K562 (cell line): ENCODE data around the gene HOXB5. TPM values are rescaled to one million over a fixed set of nuclear protein-coding genes. Genes with fewer than 3 reads are reported as not detected.

Source experiments
- ATAC-seq: fragments of 200-7000 bp; cut with Tn5 transposase; 3 replicates; pipeline ENCODE4 v1.9.1; 2020; ENCODE audit warnings: moderate library complexity
- BruUV-seq: library from RNA; stranded (reverse); fragments of 400-500 nt; replicated peaks from 2 replicates; lab custom pipeline; 2021; lab: Mats Ljungman, UMichigan
- CTCF ChIA-PET: fragments of 300-600 bp; formaldehyde crosslinking; extraction: SDS; loops from one replicate; lab custom pipeline; 2021; ENCODE audit warnings: low intra/inter-chr PET ratio; lab: Yijun Ruan, JAX
- POLR2A ChIA-PET: fragments of 300-600, 350-650 bp; sonication (Branson Sonifier 250); formaldehyde crosslinking; extraction: SDS; loops from one replicate; lab custom pipeline; 2021; ENCODE audit warnings: antibody characterized with exemption, inconsistent platforms; lab: Yijun Ruan, JAX
- DNase-seq, 4 experiments: peaks; one replicate each; pipeline versions ENCODE4 v3.0.0 to v3.0.0-alpha.2; 2011 to 2018; ENCODE audit warnings: low spot score in 3 of 4, mixed read lengths in 3 of 4; ENCODE audit errors: extremely low read depth in 1 of 4
- FAIRE-seq: peaks from 2 replicates; lab custom pipeline; 2011; peaks lifted over from hg19 to GRCh38; lab: Jason Lieb, UNC
- H2AFZ ChIP-seq: 2 replicates; pipeline ENCODE4 v1.6.0; 2011; ENCODE audit warnings: low read depth, low read length, control low read depth, inconsistent platforms
- H3K27ac ChIP-seq: fragments of 200-600 bp; 3 replicates; pipeline ENCODE4 v1.8.0; 2011; ENCODE audit warnings: low read depth, mild to moderate bottlenecking, control low read depth, inconsistent platforms, low read length, moderate library complexity, mixed read lengths; ENCODE audit errors: extremely low read depth
- H3K27me3 ChIP-seq, 2 experiments: fragments of 300-600 bp in 1 of 2; 2 replicates in 1 of 2; 3 replicates in 1 of 2; pipeline versions ENCODE4 v1.6.0 to v1.8.0; 2011; ENCODE audit warnings: inconsistent platforms in 2 of 2, low read length in 2 of 2, mild to moderate bottlenecking in 1 of 2, mixed read lengths in 1 of 2, moderate library complexity in 1 of 2; ENCODE audit not compliant: control insufficient read depth in 2 of 2, insufficient read depth in 2 of 2
- H3K36me3 ChIP-seq: fragments of 300-600 bp; 3 replicates; pipeline ENCODE4 v1.8.0; 2011; ENCODE audit warnings: mild to moderate bottlenecking, low read length, inconsistent platforms; ENCODE audit not compliant: control insufficient read depth, insufficient read depth
- H3K4me1 ChIP-seq, 2 experiments: fragments of 200-600 bp in 1 of 2; replicated peaks in 1 of 2; 2 replicates in 1 of 2; 3 replicates in 1 of 2; pipeline versions ENCODE4 v1.5.1 to v1.8.0; 2011; ENCODE audit warnings: inconsistent platforms in 2 of 2, low read length in 2 of 2, mild to moderate bottlenecking in 1 of 2, mixed read lengths in 1 of 2, moderate library complexity in 1 of 2; ENCODE audit not compliant: control insufficient read depth in 2 of 2, insufficient read depth in 2 of 2
- H3K4me2 ChIP-seq: 2 replicates; pipeline ENCODE4 v1.6.1; 2011; ENCODE audit warnings: low read length, control low read depth, inconsistent platforms, mixed read lengths; ENCODE audit not compliant: insufficient read depth
- H3K4me3 ChIP-seq: fragments of 200-600 bp; sonication (generic), shearing (Covaris generic); 2 replicates; pipeline ENCODE4 v1.5.1; 2016; ENCODE audit warnings: control low read depth, inconsistent platforms
- H3K79me2 ChIP-seq: fragments of 200-600 bp; 3 replicates; pipeline ENCODE4 v1.8.0; 2011; ENCODE audit warnings: low read length, inconsistent platforms; ENCODE audit not compliant: control insufficient read depth, insufficient read depth
- H3K9ac ChIP-seq, 2 experiments: 2 replicates each; pipeline versions ENCODE4 v1.6.0 to v1.6.1; 2011; ENCODE audit warnings: low read depth in 2 of 2, low read length in 2 of 2, control low read depth in 1 of 2, inconsistent platforms in 1 of 2, mild to moderate bottlenecking in 1 of 2, mixed read lengths in 1 of 2; ENCODE audit not compliant: insufficient read depth in 1 of 2
- H3K9me1 ChIP-seq: one replicate; pipeline ENCODE4 v1.6.0; 2011; ENCODE audit warnings: inconsistent platforms, mild to moderate bottlenecking, low read length, moderate library complexity; ENCODE audit not compliant: control insufficient read depth, insufficient read depth
- H3K9me3 ChIP-seq: replicated peaks from 2 replicates; pipeline ENCODE4 v1.5.1; 2011; ENCODE audit warnings: low read depth, low read length, inconsistent platforms; ENCODE audit not compliant: control insufficient read depth, insufficient read depth
- H4K20me1 ChIP-seq: replicated peaks from 2 replicates; pipeline ENCODE4 v1.6.1; 2011; ENCODE audit warnings: low read length, inconsistent platforms, mixed read lengths; ENCODE audit not compliant: control insufficient read depth, insufficient read depth
- CBX8 ChIP-seq: fragments of 200-600 bp; sonication (generic); IDR thresholded peaks from 2 replicates; pipeline ENCODE4 v1.6.1; 2012; ENCODE audit warnings: borderline replicate concordance, mixed run types, low read depth, mild to moderate bottlenecking, moderate library complexity, mixed read lengths, low read length, control low read depth, inconsistent platforms; ENCODE audit not compliant: poor library complexity, severe bottlenecking; ENCODE audit errors: extremely low read depth
- E2F1 ChIP-seq: sonication (generic); formaldehyde crosslinking; IDR thresholded peaks from 2 replicates; pipeline ENCODE4 v1.8.1; 2023; ENCODE audit warnings: mild to moderate bottlenecking, missing genetic modification reagents, moderate library complexity
- HDGF ChIP-seq: fragments of 450-650 bp; IDR thresholded peaks from 2 replicates; pipeline ENCODE4 v1.6.1; 2016
- RBBP5 ChIP-seq: fragments of 200-600 bp; sonication (generic); IDR thresholded peaks from 2 replicates; pipeline ENCODE4 v1.6.1; 2012; ENCODE audit warnings: borderline replicate concordance, mild to moderate bottlenecking, low read length, control low read depth, inconsistent platforms; ENCODE audit not compliant: insufficient read depth, poor library complexity, severe bottlenecking
- REST ChIP-seq, 2 experiments: fragments of 450-650 bp; formaldehyde crosslinking in 1 of 2; IDR thresholded peaks; 2 replicates each; pipeline versions ENCODE4 v1.4.0 to v1.6.1; 2014 to 2020; ENCODE audit warnings: mild to moderate bottlenecking in 2 of 2, borderline replicate concordance in 1 of 2, low read depth in 1 of 2
- RUNX1 ChIP-seq: sonication (generic); IDR thresholded peaks from 2 replicates; pipeline ENCODE4 v1.6.1; 2016; ENCODE audit warnings: antibody characterized with exemption, low read depth
- SMARCB1 ChIP-seq: IDR thresholded peaks from 2 replicates; pipeline ENCODE4 v1.6.1; 2011; ENCODE audit warnings: improper control_type of control experiment, low read depth; ENCODE audit not compliant: insufficient read length
- TSC22D4 ChIP-seq: fragments of 450-650 bp; IDR thresholded peaks from 2 replicates; pipeline ENCODE4 v1.6.1; 2016; ENCODE audit warnings: missing genetic modification characterization, missing biosample characterization, control low read depth
- ZNF431 ChIP-seq: sonication (generic); formaldehyde crosslinking; IDR thresholded peaks from 2 replicates; pipeline ENCODE4 v1.8.0; 2022; ENCODE audit warnings: mild to moderate bottlenecking, missing genetic modification reagents
- WGBS: fragments of 100-300 bp; shearing (Covaris generic); methylation state at CpG from one replicate; pipeline ENCODE4 v1.1.6; 2016; ENCODE audit warnings: low coverage, mixed read lengths; ENCODE audit not compliant: insufficient coverage; ENCODE audit errors: missing lambda C conversion rate; 5-methylcytosine and 5-hydroxymethylcytosine counted together
- in situ Hi-C: fragments of 300-500 bp; cut with MboI; formaldehyde crosslinking; loops from 4 replicates; pipeline ENCODE4 v1.15.0; 2018; ENCODE audit warnings: inconsistent platforms, mixed read lengths
- intact Hi-C: fragments of 100-400 bp; cut with micrococcal nuclease; formaldehyde crosslinking; loops from 2 replicates; pipeline ENCODE4 v1.14.2; 2022
- polyA plus RNA-seq, 8 experiments: library from polyadenylated mRNA; depleted of rRNA in 4 of 8; stranded (reverse) in 5 of 8; unstranded in 3 of 8; fragments of >200 nt; fragmentation: Nextera tagmentation in 2 of 8; fragmentation: Illumina TruSeq in 1 of 8; extraction: Ambion mirVana in 2 of 8; extraction: Trizol in 1 of 8; gene quantifications; 2 replicates each; pipeline versions ENCODE4 v1.2.1 to v1.2.3, GENCODE V29; 2011 to 2014; ENCODE audit warnings: inconsistent platforms in 1 of 8, missing spikeins in 1 of 8
- total RNA-seq, 7 experiments: library from RNA; depleted of rRNA in 6 of 7; stranded (reverse); fragments of >200 nt in 6 of 7; fragmentation: Illumina TruSeq in 2 of 7; extraction: Trizol in 2 of 7; gene quantifications; 2 replicates each; pipeline versions ENCODE4 v1.2.1 to v1.2.3, GENCODE V29; 2011 to 2021; ENCODE audit warnings: low replicate concordance in 1 of 7

Gene HOXB5
- total and polyA plus RNA-seq, 9 of the 15 experiments (the other 6 are each of a cell fraction or from before 2014, with no cell fraction given) = 0.24 to 2.7 (median 0.65) TPM

- no peak for TF ChIP-seq SMARCB1
- no peak for TF ChIP-seq E2F1 (CRISPR knock-in tag)
- no peak for TF ChIP-seq CBX8
- no peak for TF ChIP-seq HDGF
- no peak for TF ChIP-seq TSC22D4
These were observed 10.9 kb downstream of the HOXB5 start (continued) for GRCh38 chr17:48582750-48583069.

- in situ Hi-C loops = no loop called here
- H4K20me1 ChIP-seq = no peaks in the 10 kb centered on the region
- H3K4me3 ChIP-seq = peak overlapping the region; percentile 71
- WGBS = 2% methylated on average over 23 of the region's 26 CpGs
- DNase-seq (peak in 2 of 4 experiments; percentile 62 to 84), ATAC-seq (peak; percentile 12), FAIRE-seq (peak; percentile 71)
- H3K27me3 ChIP-seq = no peaks in the 10 kb centered on the region
- H3K9ac ChIP-seq = peak overlapping the region; percentile 95; a peak in 3 of 4 replicates
- CTCF ChIA-PET = interaction anchor here (0.7 kb wide), 1 partner anchor 240 kb away, joined by 4 read pairs; no protein-coding TSS in a partner anchor
- H3K36me3 ChIP-seq = peaks cover 17% of the 10 kb centered on the region; the same call in 2 of the 3 replicates
- H2AFZ ChIP-seq = peak overlapping the region; percentile 53
- POLR2A ChIA-PET = interaction anchor here (0.7 to 1.0 kb wide), 6 partner anchors 9 to 275 kb away, joined by 3 to 5 read pairs (median 4); no protein-coding TSS in a partner anchor
- BruUV-seq = no TSS peak
- peaks cover 42 to 50% of the 10 kb centered on the region in 2 experiments for H3K4me1 ChIP-seq
- H3K9me1 ChIP-seq = no peaks in the 10 kb centered on the region
- peak overlapping the region; percentile 95 for H3K27ac ChIP-seq
- H3K9me3 ChIP-seq = no peaks in the 10 kb centered on the region
- H3K4me2 ChIP-seq = peak overlapping the region; percentile 93
- intact Hi-C loops = loop anchor here (1.0 kb wide), 2 partner anchors 33 to 325 kb away; no protein-coding TSS in a partner anchor
- peaks cover 94% of the 10 kb centered on the region for H3K79me2 ChIP-seq
- TF ChIP-seq RUNX1 (no peak), RBBP5 (peak; percentile 42), ZNF431 (CRISPR knock-in tag) (no peak), REST (IDR thresholded peaks at IDR 0.05; ENCODE audit: borderline replicate concordance) (no peak), REST (CRISPR knock-in tag; IDR thresholded peaks at IDR 0.05; ENCODE audit: low read depth) (no peak)
These were observed 13.6 kb downstream of the HOXB5 start for GRCh38 chr17:48579760-48580554.
